Esophagus squamous epithelium (tissue), 4 donors: ENCODE measurements around the gene RNF223.

Source experiments
- CTCF ChIP-seq, 6 experiments: fragments of 450-650 bp in 4 of 6; fragments of 200-600 bp in 2 of 6; sonication (generic) in 2 of 6; IDR thresholded peaks; one replicate each; pipeline ENCODE4 v1.5.1; 2016 to 2019; ENCODE audit warnings: antibody characterized with exemption in 6 of 6, mild to moderate bottlenecking in 4 of 6, moderate library complexity in 4 of 6
- POLR2A ChIP-seq, 4 donors: fragments of 450-650 bp; IDR thresholded peaks; one replicate each; pipeline ENCODE4 v1.6.1; 2017; ENCODE audit warnings: antibody characterized with exemption in 4 of 4, mild to moderate bottlenecking in 4 of 4, moderate library complexity in 3 of 4

DNA sequence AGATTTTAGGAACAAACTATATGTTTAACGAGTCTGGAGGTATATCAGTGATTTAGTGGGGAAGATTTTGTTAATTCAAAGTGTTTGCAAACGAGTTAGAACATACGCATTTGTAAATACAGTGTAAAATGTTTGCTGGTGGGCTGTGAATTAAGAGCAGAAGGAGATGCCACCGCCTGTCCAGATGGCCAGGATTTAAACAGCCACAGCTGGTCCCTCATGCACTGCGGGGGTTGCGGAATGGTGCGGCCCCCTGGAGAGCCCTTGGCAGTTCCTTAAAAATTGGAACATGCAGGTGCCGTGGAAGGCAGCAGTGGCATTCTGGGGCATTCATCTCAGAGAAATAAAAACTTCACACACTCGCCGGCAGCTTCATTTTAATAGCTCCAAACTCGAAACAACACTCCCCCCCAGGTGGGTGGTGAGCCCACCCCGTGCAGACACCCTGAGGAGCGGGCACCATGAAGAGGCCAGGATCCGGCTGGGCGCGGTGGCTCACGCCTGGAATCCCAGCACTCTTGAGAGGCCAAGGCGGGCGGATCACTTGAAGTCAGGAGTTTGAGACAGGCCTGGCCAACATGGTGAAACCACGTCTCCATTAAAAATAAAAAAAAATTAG is 45.3 kb upstream of the RNF223 start:
- TF ChIP-seq CTCF (IDR thresholded peaks at IDR 0.05) (no peak), POLR2A (IDR thresholded peaks at IDR 0.05) (no peak)
